ENCODE data around the gene UNC5B.
A peak's percentile ranks its signal among the peaks of the same experiment; 100 is the strongest.

The UNC5B gene

DNA sequence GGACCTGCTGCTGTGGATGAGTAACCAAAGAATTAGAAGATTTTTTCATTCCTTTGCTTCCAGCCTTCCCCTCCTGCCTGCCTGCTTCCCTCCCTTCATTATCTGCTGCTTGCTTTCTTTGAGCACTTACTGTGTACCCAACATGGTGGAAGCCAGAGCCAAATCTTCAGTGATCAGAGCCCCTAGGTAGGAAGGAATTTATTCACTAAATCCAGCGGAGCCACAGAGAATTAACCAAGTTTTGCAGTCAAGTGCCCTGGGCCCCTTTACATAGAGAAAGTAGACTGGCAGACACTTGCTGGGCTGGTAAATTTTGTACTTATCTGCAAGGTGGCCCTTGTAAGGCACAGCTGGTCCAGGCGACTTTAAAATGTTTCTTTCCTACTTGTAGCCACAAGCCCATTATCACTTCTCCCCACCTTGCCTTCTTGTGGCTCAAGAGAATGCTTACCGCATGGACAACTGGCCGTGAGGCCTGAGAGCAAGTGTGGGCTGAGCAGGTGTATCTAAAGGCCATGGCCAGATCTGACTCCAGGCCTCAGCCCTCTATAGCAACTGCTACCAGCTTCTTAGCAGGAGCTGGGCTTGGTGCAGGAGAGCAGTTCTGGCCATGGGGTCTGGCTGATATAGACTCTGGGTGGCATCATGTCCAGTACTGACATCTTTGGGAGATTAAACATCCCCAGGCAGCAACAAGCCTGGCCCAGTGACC, 11.1 kb downstream of the UNC5B start:
- no peak for DNase-seq

DNA sequence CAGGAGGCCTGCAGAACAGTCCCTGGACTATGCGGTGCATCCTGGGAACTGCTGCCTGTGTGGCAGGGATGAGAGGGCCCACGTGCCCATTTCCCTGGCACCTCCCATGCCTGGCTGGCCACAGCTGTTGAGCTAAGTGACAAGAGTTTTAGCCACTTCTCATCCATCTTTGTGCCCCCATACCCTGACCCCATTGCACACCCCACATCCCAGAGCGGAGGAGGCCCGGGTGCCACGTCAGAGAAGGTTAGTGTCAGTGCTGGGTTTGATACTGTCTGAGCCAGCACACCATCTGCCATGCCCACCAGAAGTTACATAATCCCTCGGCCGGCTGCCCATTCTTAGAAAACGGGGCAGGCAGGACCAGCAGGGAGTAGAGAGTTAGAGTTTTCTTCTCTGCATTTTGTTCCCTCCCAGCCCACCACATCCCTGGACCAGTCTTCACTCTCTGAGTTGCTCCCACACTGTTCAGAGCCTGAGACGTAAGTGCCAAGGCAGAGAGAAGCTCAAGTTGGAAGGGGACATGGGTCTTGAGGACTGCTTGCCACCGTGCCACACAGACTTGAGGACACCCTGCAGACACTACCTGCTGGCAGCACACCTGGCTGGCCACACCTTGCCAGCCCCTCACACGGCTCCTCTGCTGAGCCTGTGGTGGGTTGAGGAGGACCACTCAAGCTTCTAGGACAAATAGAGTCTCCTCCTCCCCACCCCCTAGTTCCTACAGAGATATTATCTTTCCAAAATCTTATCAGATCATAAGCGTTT, 13.1 kb downstream of the UNC5B start:
- DNase-seq = no peak

DNA sequence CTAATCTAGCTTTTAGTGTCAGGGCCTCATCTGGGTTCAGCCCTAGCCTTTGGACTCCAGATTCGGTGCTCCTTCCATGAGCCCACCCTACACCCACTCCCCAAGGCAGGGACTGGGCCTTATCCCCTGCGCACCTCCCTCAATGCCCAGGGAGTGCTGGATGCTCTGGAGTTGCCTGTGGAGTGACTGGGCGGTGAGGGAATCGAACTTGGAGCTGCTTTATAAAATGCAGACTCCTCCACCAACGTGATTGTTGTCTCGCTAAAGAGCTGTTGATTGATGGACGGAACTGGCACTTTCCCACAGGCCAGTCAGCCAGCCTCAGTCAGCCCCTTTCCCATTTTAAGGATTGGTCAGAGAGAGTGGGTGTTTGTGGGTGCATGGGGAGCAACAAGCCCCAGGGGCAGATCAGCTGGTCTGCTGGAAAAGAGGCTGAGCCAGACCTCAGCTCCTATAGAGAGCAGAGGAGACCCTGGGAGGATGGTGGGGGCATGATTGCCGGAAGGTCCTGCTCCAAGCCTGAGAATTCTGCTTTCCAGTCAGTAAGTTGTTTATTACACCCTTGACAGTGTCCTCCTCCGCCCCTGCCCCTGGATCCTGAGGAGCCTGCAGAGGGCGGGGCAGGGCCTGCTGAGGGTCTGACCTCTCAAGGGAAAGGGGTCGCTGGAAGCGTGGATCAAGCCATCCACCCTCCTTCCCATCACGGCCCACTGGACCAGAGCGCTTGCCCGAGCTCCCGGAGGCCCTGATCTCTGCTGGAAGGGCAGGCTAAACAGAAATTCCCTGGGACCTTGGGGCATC, 16.7 kb downstream of the UNC5B start:
- no peak for DNase-seq

DNA sequence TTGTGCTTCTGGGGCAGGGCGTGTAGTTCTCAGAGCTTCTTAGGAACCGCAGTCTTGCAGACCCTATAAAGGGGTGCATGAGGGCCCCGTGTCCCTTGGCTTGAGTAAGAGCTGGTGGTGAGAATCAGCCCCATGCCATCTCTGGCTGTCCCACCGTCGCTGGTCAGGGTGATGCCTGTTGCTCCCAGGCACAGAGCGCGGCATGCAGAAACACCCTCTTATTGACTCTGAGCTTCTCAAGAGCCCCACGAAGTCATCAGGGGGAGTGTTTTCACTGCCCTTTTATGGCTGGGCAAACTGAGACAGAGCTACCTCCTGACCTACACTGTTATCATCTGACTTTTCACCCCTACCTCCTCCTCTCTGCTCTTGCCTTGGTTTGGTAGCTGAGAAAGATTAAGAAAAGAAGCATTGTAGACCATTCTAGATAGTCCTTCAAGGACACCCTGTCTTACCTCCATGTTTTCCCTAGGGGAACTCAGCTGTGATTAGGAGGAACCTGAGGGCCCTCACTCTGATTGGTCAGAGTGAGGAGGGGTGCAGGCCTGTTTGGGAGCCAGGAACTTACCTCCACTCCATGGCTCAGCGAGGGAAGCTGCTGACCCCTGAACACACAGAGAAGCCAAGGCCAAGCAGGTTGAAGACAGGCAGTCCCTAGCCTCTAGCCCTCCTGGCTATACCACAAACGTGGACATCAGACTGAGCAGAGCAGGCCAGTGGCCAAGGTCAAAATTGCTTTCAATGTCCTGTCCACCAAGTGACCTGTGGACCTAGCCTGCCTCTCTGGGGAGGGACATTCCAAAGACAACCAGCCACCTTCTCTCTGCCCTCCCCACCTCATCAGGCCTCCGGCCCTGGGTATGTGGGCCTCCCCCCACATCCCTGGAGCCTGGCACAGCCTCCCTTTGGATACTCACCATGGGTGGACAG, 17.6 kb downstream of the UNC5B start:
- no peak for DNase-seq

DNA sequence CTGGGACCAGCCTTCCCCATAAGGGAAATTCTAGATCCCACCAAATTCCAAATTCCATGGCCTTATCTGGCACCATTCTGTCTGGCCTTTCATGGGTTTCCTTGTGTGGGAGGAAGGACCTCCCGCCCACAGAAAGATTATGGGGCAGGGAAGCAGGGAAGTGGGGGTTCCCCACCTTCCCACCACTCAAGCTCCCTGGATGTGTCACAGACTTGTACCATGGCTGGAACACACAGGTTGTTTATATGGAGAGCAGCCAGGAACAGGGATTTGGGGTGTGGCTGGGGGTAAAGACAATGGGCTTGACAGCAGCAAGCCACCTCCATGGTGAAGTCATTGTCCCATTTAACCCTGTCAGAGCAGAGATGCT, 18.3 kb downstream of the UNC5B start:
- no peak for DNase-seq

DNA sequence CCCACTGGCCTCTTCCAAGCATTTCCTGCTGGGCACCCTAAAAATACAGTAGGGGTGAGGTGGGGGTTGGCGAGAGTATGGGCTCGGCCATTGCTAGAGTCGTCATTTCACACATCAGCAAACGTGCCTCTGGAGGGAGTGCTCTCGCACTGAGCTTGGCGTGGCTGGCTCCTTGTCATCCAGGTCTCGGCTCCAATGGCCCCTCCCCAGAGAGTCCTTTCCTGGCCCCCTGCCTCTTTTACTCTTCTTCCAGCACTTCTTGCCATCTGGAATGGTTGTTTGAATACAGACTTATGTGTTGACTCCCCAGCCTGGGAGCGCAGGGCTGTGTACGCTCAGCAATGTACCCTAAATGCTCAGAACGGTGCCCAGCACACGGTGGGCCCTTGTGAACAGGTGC, 18.8 kb downstream of the UNC5B start:
- DNase-seq = no peak

DNA sequence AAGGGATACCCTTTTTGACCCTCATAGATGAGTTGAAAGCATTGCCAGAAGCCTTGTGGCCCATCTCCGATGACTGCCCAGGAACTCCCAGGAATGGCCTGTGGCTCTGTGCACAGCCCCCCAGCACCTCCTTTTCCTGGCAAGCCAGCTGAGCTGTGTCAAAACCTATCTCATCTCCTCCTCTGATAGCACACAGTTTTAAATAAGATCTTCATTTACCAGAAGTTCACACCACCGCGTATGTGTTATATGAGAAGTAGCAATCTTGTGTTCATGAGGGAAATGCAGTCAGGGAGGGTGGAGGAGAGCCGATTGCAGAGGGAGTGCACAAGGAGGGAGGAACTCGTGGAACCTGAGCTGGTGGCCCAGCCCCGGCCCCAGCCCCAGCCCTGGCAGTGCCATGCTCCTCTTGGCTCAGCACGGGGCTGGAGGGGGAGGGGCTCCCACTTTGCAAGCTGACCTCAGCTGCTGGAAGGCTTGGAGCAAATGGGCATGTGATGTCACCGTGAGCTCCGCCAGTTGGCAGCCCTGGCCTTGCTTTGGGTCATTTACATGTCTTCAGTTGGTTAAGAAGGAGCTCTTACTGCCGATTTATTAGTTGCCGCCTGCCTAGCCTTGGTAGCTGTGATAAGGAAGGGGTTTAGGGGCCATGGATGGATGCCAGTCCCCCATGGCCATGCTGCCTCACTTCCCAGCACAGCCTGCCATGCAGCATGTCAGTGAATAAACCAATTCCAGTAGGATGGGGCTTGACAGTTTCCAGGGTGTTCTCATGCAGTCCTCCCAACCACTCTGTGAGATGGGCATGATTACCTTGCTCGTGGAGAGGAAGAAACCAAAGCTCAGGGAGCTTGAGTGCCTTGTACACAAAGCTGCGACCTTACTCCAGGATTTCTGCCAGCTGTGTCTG, 20.0 kb downstream of the UNC5B start:
- DNase-seq = no peak

DNA sequence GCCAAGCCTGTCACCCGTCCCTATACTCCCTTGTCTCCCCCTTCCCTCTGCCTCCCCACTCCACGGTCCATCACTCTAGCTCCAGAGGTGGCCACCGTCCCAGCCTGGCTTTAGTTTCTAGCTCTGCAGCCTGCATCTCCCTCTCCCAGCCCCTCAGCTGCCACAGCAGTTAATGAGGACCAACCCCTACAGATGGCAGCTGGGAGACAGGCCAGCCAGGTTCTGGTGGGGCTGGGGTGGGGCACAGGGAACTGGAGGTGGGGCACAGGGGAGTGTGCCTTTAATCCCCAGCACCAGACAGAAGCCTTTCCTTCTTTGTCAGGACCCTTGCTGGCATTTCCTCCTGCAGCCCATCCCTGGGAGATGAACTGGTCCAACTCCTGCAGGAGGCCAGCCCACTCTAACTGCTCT, 21.1 kb downstream of the UNC5B start:
- no peak for DNase-seq

DNA sequence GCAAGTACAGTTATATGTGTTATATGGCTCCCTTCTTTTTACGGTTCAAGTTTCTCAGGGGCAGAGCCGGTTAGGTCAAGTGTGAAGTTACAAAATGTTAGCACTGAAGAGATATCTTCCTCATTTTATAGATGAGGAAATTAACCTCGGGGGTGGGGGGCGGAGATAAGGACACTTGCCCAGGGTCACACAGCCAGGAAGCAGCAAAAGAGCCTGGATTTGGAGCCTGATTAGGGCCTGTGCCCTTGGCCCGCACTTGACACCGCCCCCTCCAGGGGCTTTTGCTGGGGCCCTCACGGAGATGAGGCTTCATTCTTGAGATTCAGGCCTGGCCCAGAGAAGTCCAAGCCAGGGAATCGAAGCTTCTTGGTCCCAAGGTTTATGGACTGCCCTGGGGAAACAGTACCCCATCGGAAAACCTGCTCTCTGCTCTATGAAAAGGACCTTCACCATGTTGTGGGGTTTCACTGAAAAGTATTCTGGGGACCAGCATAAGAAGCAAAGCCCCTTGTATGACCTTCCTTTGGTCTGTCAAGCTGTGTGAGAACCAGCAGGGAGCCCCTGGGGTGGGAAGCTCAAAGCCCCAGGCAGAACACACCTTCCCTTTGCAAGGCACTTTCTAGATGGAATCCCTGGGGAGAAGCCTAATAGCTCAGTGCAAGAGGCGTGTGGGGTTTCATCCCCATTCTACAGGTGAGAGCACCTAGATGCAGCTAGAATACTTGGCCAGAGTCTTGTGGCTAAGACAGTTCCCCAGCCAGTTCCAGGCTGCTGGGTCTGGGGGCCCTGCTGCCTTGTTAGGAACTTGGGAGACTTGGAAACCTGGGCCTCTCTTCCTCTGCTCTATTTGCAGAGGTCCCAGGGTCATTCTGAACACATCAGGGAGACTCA, 21.9 kb downstream of the UNC5B start:
- no peak for DNase-seq

DNA sequence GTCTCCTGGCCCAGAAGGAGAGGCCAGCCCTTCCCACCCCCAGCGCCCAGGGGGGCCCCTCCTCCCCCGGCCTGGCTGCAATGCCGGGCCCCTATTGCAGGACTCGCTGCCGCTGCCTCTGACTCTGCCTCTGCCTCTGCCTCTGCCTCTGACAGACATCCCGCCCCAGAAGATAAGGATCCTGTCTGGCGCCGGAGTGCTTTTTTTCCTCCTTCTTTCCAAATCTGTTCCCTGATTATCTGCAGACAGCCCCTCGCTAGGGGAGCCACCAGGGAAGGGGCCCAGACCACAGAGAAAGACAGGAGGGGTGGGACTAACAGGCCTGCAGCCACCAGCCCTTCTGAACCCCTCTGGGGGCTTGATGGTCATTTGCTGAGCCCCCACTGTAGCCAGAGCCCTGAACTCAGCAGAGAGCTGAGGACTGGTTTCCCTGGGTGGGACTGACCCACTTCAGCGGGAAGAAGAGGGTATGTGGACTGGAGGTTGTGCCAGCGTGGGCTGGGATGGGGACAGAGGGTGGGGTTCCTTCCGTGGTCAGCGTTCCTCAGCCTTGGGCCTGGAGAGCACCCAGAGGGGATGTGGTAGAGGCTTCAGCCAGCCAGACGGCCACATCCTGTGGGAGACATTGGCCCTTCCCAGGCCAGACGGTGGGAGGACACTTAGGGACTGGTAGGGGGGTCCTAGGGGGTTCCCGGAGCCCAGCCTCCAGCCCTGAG, 22.8 kb downstream of the UNC5B start:
- no peak for DNase-seq

DNA sequence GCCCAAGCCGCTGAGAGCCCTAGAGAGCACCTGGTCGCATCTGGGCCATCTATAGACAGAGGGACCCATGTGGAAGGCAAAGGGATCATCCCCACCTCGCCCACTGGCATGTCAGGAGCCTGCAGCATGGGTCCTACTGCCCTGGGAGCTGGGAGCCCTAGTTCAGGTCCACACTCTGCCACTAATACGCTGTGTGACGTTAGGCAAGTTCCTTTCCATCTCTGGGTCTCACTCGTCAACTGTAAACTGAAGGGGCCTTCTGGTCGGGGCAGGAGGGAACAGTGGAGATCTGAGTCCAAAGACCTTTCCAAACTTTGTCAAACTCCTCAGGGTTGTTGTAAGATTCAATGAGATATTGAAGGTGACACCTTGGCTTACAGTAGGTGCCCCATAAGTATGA, 23.4 kb downstream of the UNC5B start:
- DNase-seq = no peak

DNA sequence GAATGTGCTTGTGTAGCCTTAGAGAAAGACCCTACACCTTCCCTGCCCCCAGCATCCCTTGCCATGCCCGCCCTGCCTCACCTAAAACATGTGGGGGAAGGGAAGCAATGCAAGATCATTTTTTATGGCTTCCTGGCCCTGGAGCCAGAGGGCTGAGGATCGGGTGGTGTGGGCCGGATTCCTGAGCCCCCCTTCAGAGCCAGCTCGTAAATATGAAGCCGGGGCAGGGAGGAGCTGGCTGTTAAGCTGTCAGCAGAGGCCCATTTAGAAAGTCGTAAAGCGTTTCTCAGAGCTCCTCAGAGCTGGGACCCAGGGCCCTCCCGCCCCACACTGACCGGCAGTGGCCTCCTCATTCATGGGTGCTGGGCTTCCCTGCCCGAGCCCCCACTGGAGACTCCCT, 23.9 kb downstream of the UNC5B start:
- DNase-seq = no peak

DNA sequence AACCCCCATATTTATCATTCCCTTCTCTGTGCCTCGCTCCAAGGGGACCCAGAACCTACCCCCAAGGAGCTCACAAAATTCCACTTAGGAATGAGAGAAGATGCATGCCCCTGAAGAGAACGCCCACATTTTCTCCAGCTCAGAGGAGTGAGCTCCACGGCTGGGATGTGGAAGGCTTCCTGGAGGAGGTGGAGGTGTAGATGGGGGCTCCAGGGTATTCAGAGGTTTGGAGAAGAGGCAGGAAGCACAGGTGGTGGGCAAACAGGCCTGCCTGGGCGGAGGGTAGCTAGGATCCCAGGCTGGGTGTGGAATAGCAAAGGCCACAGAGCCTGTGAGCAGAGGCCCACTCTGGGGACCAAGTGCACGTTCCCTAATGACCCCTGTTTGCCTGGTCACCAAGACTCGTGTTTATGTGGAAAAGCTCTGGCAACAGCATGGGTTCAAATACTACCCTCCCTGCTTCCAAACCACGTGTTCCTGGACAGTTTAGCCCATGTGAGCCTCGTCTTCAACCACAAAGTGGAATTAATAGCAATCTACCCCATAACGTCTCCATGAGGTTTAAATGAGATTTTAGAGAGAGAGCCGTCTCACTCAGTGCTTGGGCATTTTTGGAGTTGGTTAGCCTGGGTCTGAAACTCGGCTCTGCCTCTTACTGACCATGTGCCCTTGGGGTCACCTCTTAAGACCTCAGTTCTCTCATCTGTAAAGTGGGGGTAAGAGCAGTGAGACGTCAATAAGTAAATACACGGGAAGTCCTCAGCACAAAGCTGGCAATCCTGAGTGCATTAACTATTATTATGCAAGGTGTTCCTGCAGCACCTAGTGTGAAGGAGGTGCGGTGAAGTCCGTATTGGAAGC, 24.7 kb downstream of the UNC5B start:
- no peak for DNase-seq

DNA sequence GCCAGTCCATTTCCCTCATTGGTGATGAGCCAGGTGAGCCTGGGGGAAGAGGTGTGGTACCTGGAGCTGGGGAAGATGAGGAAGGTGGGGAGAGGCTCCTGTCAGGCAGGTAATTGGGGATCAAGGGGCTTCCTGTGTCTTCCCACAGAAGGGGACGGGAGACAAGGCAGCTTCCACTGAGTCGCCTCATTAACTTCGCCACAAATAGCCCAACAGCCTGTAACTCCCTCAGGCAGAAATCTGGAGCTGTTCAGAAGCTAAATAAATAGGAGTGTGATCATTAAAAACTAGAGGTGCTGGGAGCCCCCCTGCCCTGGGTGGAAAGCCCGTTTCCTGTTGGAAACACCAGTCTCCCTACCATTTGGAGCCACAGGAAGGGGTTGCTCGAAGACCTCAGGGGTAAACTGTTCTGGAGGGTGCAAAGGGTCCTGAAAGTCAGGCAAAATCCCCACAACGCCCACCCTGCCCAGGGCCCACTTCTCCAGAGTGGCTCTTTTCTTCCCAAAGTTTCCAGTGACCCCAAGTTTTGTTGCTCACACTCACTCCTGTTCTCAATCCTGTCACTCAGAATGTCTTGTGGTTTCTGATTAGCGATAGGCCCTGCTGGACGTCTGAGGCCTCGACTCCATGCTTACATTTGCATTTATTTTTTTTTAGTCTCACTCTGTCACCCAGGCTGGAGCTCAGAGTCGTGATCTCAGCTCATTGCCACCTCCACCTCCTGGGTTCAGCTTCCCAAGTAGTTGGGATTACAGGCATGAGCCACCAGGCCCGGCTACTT, 25.7 kb downstream of the UNC5B start:
- peak in 1 of 2 experiments; percentile 47 for DNase-seq

DNA sequence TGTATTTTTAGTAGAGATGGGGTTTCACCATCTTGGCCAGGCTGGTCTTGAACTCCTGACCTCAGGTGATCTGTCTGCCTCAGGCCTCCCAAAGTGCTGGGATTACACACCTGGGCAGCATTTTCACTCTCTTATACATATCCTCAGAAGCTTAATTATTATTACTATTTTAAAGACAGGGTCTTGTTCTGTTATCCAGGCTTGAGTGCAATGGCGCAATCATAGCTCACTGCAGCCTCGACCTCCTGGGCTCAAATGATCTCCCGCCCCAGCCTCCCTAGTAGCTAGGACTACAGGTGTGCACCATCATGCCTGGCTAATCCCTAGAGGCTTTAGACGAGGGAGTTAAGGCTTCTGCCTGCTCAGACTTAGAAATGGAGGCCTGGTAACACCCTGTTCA, 26.3 kb downstream of the UNC5B start:
- no peak for DNase-seq

DNA sequence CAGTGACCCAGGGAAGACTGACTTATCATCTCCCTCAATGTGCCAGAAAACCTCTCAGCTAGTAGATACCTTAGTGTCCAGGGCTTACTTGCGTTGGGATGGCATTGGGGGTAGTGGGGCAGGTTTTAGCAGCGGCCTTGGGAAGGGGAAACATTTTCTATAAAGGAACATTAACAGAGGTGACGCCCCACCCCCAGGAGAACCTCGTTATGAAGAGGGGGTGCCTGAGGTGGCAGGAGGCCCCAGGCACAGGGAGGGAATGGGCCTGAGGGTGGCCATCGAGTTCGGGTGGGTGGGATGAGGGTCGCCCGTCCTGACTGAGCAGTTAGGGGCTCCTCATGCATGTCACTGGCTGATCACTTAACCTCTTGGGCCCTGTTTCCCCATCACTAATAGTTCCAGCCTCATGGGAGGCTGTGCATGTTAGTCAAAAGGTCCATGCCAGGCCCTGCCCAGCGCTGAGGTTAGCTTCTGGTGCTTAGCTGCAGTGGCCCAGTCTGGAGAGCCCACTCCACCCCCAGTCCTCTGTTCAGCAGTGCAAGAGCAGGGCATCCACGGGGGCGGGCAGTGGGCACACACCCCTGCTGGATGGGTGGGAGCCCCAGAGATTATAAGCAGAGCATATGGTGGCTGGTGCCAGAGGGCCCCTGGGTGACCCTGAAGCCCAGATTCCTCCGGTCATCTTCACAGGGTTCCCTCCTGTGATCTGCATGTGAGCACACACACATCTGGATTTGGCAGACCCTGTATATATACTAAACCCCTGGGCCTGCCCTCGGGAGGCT, 27.0 kb downstream of the UNC5B start:
- no peak for DNase-seq
